ENCODE data around the gene HEATR5B. TPM values are rescaled to one million over a fixed set of nuclear protein-coding genes. Genes with fewer than 3 reads are reported as not detected.

Gene HEATR5B
- total and polyA plus RNA-seq, 2 of the 4 experiments (the other 2 are of a cell fraction): 8.3 to 17.9 TPM

DNA sequence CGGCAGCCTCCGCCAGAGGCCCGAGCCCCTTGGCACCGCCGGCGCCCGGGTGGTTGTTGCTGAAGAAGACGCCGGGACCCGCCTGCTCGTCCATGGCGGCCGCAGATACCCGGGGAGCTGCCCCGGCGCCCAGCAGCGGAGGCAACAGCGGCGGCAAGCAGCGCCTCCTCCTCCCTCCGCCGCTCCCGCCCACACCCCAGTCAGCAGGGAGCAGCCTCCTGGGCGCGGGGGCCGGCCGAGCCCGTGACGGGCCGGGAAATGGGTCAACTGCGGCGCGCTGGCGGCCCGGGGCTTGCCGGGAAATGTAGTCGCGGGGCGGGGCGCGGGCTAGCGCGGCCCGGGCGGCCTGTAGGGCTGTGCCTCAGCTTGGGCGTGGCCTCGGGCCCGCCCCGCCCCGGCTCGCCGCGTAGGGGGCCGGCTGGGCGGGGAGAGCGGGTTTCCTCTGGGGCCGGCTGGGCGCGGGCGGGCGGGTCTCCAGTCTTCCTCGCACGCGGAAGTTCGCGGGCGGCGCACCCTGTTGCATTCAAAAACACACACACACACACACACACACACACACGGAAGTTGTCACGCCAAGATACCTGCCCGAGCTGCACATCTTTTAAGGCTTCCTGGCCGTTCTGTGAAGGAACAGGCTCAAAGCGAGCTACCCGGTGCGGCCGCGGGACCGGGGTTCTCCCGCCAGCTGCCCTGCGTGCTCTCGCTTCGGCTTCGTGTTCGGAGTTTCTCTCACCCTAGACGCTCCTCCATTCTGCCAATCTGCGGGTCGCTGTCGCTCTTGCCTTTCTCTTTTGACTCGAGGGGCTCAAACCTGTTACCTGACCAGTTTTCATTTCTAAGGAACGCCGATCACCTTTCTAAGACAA is 117.6 kb downstream of the HEATR5B start, which contains the start of gene STRN:
Gene STRN (minus strand): TSS at position 167 of the 866 bp plus-strand sequence. CDS start 73 bp downstream, at position 94.
- in situ Hi-C loops (cut with MboI; ENCODE audit: low sequenced_read_pairs): no loop called here
- TF ChIP-seq MAFK (IDR thresholded peaks at IDR 0.05; ENCODE audit: low read depth, low read length) (no peak), RAD21 (IDR thresholded peaks at IDR 0.05; ENCODE audit: low read length) (no peak), MXI1 (IDR thresholded peaks at IDR 0.05; ENCODE audit: borderline replicate concordance, low read depth, low read length) (no peak; the same call in none of the 2 replicates), BHLHE40 (IDR thresholded peaks at IDR 0.05; ENCODE audit: low read depth, low read length) (no peak; the same call in 1 of the 2 replicates), FOS (IDR thresholded peaks at IDR 0.05; ENCODE audit: low read depth, low read length) (no peak), SMC3 (IDR thresholded peaks at IDR 0.05; ENCODE audit: low read depth, low read length) (no peak), MAZ (IDR thresholded peaks at IDR 0.05; ENCODE audit: borderline replicate concordance, low read depth, low read length) (peak; percentile 95), RCOR1 (IDR thresholded peaks at IDR 0.05; ENCODE audit: insufficient replicate concordance, low read length) (no peak), CEBPB (IDR thresholded peaks at IDR 0.05; ENCODE audit: low read depth, low read length) (no peak), NFE2L2 (IDR thresholded peaks at IDR 0.05; ENCODE audit: low read depth, low read length) (no peak), POLR2A (IDR thresholded peaks at IDR 0.05; ENCODE audit: low read depth, low read length) (peak; percentile 52; the same call in 1 of the 2 replicates)
- TF ChIP-seq, protein P1, sequence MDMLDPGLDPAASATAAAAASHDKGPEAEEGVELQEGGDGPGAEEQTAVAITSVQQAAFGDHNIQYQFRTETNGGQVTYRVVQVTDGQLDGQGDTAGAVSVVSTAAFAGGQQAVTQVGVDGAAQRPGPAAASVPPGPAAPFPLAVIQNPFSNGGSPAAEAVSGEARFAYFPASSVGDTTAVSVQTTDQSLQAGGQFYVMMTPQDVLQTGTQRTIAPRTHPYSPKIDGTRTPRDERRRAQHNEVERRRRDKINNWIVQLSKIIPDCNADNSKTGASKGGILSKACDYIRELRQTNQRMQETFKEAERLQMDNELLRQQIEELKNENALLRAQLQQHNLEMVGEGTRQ (IDR thresholded peaks at IDR 0.05; ENCODE audit: low read depth, low read length): peak; percentile 53; the same call in 1 of the 2 replicates
- TF ChIP-seq, protein P2, sequence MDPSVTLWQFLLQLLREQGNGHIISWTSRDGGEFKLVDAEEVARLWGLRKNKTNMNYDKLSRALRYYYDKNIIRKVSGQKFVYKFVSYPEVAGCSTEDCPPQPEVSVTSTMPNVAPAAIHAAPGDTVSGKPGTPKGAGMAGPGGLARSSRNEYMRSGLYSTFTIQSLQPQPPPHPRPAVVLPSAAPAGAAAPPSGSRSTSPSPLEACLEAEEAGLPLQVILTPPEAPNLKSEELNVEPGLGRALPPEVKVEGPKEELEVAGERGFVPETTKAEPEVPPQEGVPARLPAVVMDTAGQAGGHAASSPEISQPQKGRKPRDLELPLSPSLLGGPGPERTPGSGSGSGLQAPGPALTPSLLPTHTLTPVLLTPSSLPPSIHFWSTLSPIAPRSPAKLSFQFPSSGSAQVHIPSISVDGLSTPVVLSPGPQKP (IDR thresholded peaks at IDR 0.05; ENCODE audit: borderline replicate concordance, low read depth, low read length): no peak
- H4K20me1 ChIP-seq (ENCODE audit: insufficient read depth, low read length): peaks cover 7% of the 10 kb centered on the region; the same call in 1 of the 2 replicates

More for the DNA sequence above, 117.6 kb downstream of the HEATR5B start, which contains the start of gene STRN:
- no peak within 1 kb of the TSS for H2BK20ac ChIP-seq (ENCODE audit: low read depth, low read length)
- H2BK5ac ChIP-seq (ENCODE audit: low read depth, low read length, poor library complexity, severe bottlenecking): peak within 1 kb of the TSS; percentile 68
- H3K18ac ChIP-seq (ENCODE audit: low read depth, low read length): no peak within 1 kb of the TSS
- peak within 1 kb of the TSS; percentile 79 for H3K9ac ChIP-seq (ENCODE audit: low read depth, low read length)
- H4K5ac ChIP-seq (ENCODE audit: low read depth, low read length): no peak within 1 kb of the TSS
- H2BK15ac ChIP-seq (ENCODE audit: low read depth, low read length): peak within 1 kb of the TSS; percentile 61; the same call in 2 of the 3 replicates
- DNase-seq (peak; percentile 94), ATAC-seq (ENCODE audit: low read depth) (peak; percentile 97)
- ChIA-PET CTCF (no interaction called here), POLR2A (ENCODE audit: unreplicated experiment) (no interaction called here)
- peak within 1 kb of the TSS; percentile 87 for H4K91ac ChIP-seq (ENCODE audit: insufficient read depth, low read depth, low read length)
- peak within 1 kb of the TSS; percentile 64 for H2BK120ac ChIP-seq (ENCODE audit: low read depth, low read length)
- H3K14ac ChIP-seq (replicated peaks; ENCODE audit: low read depth, low read length): peak within 1 kb of the TSS; percentile 98
- peak within 1 kb of the TSS; percentile 91 for H3K56ac ChIP-seq (ENCODE audit: extremely low read depth, insufficient read depth, low read length)
- peak within 1 kb of the TSS; percentile 98 for H2AFZ ChIP-seq (replicated peaks; ENCODE audit: low read length, poor library complexity)
- peak within 1 kb of the TSS; percentile 95 for H3K23ac ChIP-seq (ENCODE audit: low read depth, low read length)
- H3K27ac ChIP-seq (ENCODE audit: insufficient read depth, low read length): peak within 1 kb of the TSS; percentile 79
- H4K8ac ChIP-seq (ENCODE audit: low read depth in 2 of 2, low read length in 2 of 2): peak within 1 kb of the TSS; percentile 53 to 78; a peak in 3 of 4 replicates
- H2AK5ac ChIP-seq (ENCODE audit: low read depth, low read length): peak within 1 kb of the TSS; percentile 67
- H3K27me3 ChIP-seq (ENCODE audit: control insufficient read depth, insufficient read depth, low read length): no peaks in the 10 kb centered on the region
- no peaks in the 10 kb centered on the region for H3K9me3 ChIP-seq (ENCODE audit: control insufficient read depth, insufficient read depth, low read length)
- H3K36me3 ChIP-seq (ENCODE audit: control insufficient read depth, insufficient read depth, low read length): no peaks in the 10 kb centered on the region
- peaks cover 3% of the 10 kb centered on the region; the same call in 1 of the 2 replicates for H3K4me1 ChIP-seq (ENCODE audit: control insufficient read depth, insufficient read depth, low read length)
- H3K79me1 ChIP-seq (ENCODE audit: low read depth in 1 of 2, low read length in 2 of 2): peaks cover 16 to 41% of the 10 kb centered on the region in 2 experiments
- peak within 1 kb of the TSS; percentile 90 for H2AK9ac ChIP-seq (replicated peaks; ENCODE audit: low read depth, low read length, poor library complexity)
- peak within 1 kb of the TSS; percentile 78 for H3K4me3 ChIP-seq (ENCODE audit: insufficient read depth, low read depth, low read length)
- peak within 1 kb of the TSS; percentile 71 for H3K4me2 ChIP-seq (ENCODE audit: low read depth, low read length)
- peak within 1 kb of the TSS; percentile 75 for H3K4ac ChIP-seq (ENCODE audit: low read depth, low read length)
- intact Hi-C loops (cut with micrococcal nuclease): no loop called here
- no peaks in the 10 kb centered on the region; the same call in 1 of the 2 replicates for H3K9me1 ChIP-seq (ENCODE audit: insufficient read depth, low read length)
- dilution Hi-C loops (cut with HindIII; ENCODE audit: low sequenced_read_pairs, unreplicated experiment): no loop called here
- 0% methylated on average over 43 of the region's 91 CpGs; no CpG with 5 or more reads in 1 of the 2 experiments for WGBS, 2 experiments (ENCODE audit: extremely low coverage in 2 of 2, insufficient read length in 1 of 2)
- BruUV-seq (replicated peaks): no TSS peak
